PC-3 (cell line): Measurements from ENCODE around the gene ZSCAN2.

ENCODE experiments used
- CTCF ChIP-seq: fragments of 300-600 bp; sonication (generic); conservative IDR thresholded peaks from 2 replicates; pipeline ENCODE4 v1.5.1; 2017; ENCODE audit warnings: antibody characterized with exemption, low read depth, mild to moderate bottlenecking, low read length
- EZH2 ChIP-seq: fragments of 300-600 bp; sonication (generic); IDR thresholded peaks from one replicate; pipeline ENCODE4 v1.6.1; 2017; ENCODE audit warnings: antibody characterized with exemption, mild to moderate bottlenecking, low read length; ENCODE audit not compliant: unreplicated experiment

- TF ChIP-seq CTCF: no peak
- TF ChIP-seq EZH2: no peak
Measured at GRCh38 chr15:84645997-84646396, 45.2 kb downstream of the ZSCAN2 start.
